H1 (cell line): ENCODE measurements around the gene BRD4. TPM values are rescaled to one million over a fixed set of nuclear protein-coding genes. Genes with fewer than 3 reads are reported as not detected.

Experiments used
- CTCF ChIA-PET: fragments of 300-600 bp; sonication (Branson Sonifier 250); formaldehyde crosslinking; loops from one replicate; lab custom pipeline; 2021; ENCODE audit not compliant: partially characterized antibody; lab: Charles Lee
- POLR2A ChIA-PET: fragments of 300-600 bp; sonication (Branson Sonifier 250); formaldehyde crosslinking; loops from one replicate; lab custom pipeline; 2021; ENCODE audit warnings: inconsistent platforms; ENCODE audit not compliant: partially characterized antibody; lab: Charles Lee
- DNase-seq, 2 experiments: peaks; one replicate each; pipeline versions ENCODE4 v3.0.0 to v3.0.0-alpha.2; 2010 to 2022; ENCODE audit warnings: low spot score in 2 of 2, low read depth in 1 of 2, mixed read lengths in 1 of 2
- FAIRE-seq: peaks from 2 replicates; lab custom pipeline; 2011; peaks lifted over from hg19 to GRCh38; lab: Jason Lieb, UNC
- H2AFZ ChIP-seq: 2 replicates; pipeline ENCODE4 v1.8.1; 2012; ENCODE audit warnings: low read length, inconsistent platforms
- H2AK5ac ChIP-seq: 2 replicates; pipeline ENCODE4 v1.6.1; 2013; ENCODE audit warnings: low read depth, low read length
- H2BK120ac ChIP-seq: replicated peaks from 2 replicates; pipeline ENCODE3; 2013; ENCODE audit warnings: low read depth, low read length, inconsistent platforms
- H2BK12ac ChIP-seq: 2 replicates; pipeline ENCODE4 v1.6.1; 2013; ENCODE audit warnings: low read depth, low read length
- H2BK15ac ChIP-seq: 2 replicates; pipeline ENCODE4 v1.6.1; 2013; ENCODE audit warnings: low read length
- H2BK20ac ChIP-seq: 2 replicates; pipeline ENCODE4 v1.6.1; 2013; ENCODE audit warnings: low read length
- H2BK5ac ChIP-seq: 2 replicates; pipeline ENCODE4 v1.6.1; 2013; ENCODE audit warnings: low read depth, low read length
- H3K14ac ChIP-seq: 2 replicates; pipeline ENCODE4 v1.6.1; 2013; ENCODE audit warnings: inconsistent platforms; ENCODE audit not compliant: insufficient read length
- H3K18ac ChIP-seq: 2 replicates; pipeline ENCODE4 v1.6.1; 2013; ENCODE audit warnings: low read length; ENCODE audit errors: extremely low read depth
- H3K23ac ChIP-seq: 2 replicates; pipeline ENCODE4 v1.6.1; 2013; ENCODE audit warnings: inconsistent platforms; ENCODE audit not compliant: insufficient read length
- H3K23me2 ChIP-seq: 2 replicates; pipeline ENCODE4 v1.6.1; 2013; ENCODE audit warnings: low read depth, low read length
- H3K27ac ChIP-seq: 2 replicates; pipeline ENCODE4 v1.6.1; 2011; ENCODE audit warnings: low read depth, low read length, inconsistent platforms
- H3K27me3 ChIP-seq, 4 experiments: replicated peaks in 1 of 4; 1 replicate in 1 of 4; 2 replicates in 3 of 4; pipeline versions ENCODE4 v1.6.1 to v1.8.1; 2011 to 2013; ENCODE audit warnings: low read length in 3 of 4, mild to moderate bottlenecking in 3 of 4, inconsistent platforms in 2 of 4, mixed read lengths in 2 of 4, moderate library complexity in 1 of 4; ENCODE audit not compliant: control insufficient read depth in 3 of 4, insufficient read depth in 3 of 4; ENCODE audit errors: extremely low read depth in 1 of 4
- H3K36me3 ChIP-seq, 4 experiments: 2 replicates each; pipeline versions ENCODE4 v1.6.1 to v1.8.1; 2011 to 2013; ENCODE audit warnings: mild to moderate bottlenecking in 4 of 4, low read length in 3 of 4, moderate library complexity in 2 of 4, control low read depth in 1 of 4, inconsistent platforms in 1 of 4; ENCODE audit not compliant: insufficient read depth in 4 of 4, control insufficient read depth in 2 of 4
- H3K4ac ChIP-seq: replicated peaks from 2 replicates; pipeline ENCODE3; 2013; ENCODE audit warnings: low read length, low read depth, mixed read lengths, inconsistent platforms; ENCODE audit not compliant: insufficient read length
- H3K4me1 ChIP-seq, 4 experiments: replicated peaks in 1 of 4; 1 replicate in 1 of 4; 2 replicates in 3 of 4; pipeline versions ENCODE4 v1.6.1 to v1.8.1; 2011 to 2013; ENCODE audit warnings: low read length in 3 of 4, inconsistent platforms in 2 of 4, mixed read lengths in 1 of 4; ENCODE audit not compliant: insufficient read depth in 4 of 4, control insufficient read depth in 3 of 4
- H3K4me2 ChIP-seq, 2 experiments: 2 replicates each; pipeline versions ENCODE4 v1.6.1 to v1.8.1; 2011 to 2013; ENCODE audit warnings: low read depth in 2 of 2, low read length in 2 of 2, control low read depth in 1 of 2, inconsistent platforms in 1 of 2, mild to moderate bottlenecking in 1 of 2; ENCODE audit not compliant: insufficient read depth in 1 of 2
- H3K4me3 ChIP-seq, 4 experiments: fragments of 200-600, 300-600 bp in 1 of 4; sonication (generic), shearing (Covaris generic), sonication (Bioruptor Twin) in 1 of 4; 2 replicates each; pipeline versions ENCODE4 v1.5.1 to v1.8.1; 2011 to 2016; ENCODE audit warnings: low read length in 4 of 4, low read depth in 3 of 4, control low read depth in 2 of 4, inconsistent platforms in 2 of 4, mild to moderate bottlenecking in 2 of 4, mixed read lengths in 1 of 4, moderate library complexity in 1 of 4; ENCODE audit not compliant: insufficient read depth in 2 of 4; ENCODE audit errors: extremely low read depth in 1 of 4
- H3K56ac ChIP-seq: replicated peaks from 2 replicates; pipeline ENCODE3; 2013; ENCODE audit warnings: low read depth, mild to moderate bottlenecking, mixed read lengths, low read length, inconsistent platforms; ENCODE audit not compliant: insufficient read length
- H3K79me1 ChIP-seq: 2 replicates; pipeline ENCODE4 v1.6.1; 2013; ENCODE audit warnings: low read depth, low read length, control low read depth
- H3K79me2 ChIP-seq, 2 experiments: 2 replicates each; pipeline versions ENCODE4 v1.6.1 to v1.8.1; 2012 to 2013; ENCODE audit warnings: low read length in 2 of 2, mild to moderate bottlenecking in 2 of 2, inconsistent platforms in 1 of 2; ENCODE audit not compliant: insufficient read depth in 2 of 2, control insufficient read depth in 1 of 2
- H3K9ac ChIP-seq, 4 experiments: replicated peaks in 1 of 4; 1 replicate in 1 of 4; 2 replicates in 3 of 4; pipeline versions ENCODE4 v1.6.1 to v1.8.1; 2011 to 2013; ENCODE audit warnings: low read depth in 3 of 4, low read length in 3 of 4, control low read depth in 2 of 4, mild to moderate bottlenecking in 2 of 4, moderate library complexity in 2 of 4, inconsistent platforms in 1 of 4; ENCODE audit errors: extremely low read depth in 1 of 4
- H3K9me3 ChIP-seq, 2 experiments: 2 replicates each; pipeline versions ENCODE4 v1.6.1 to v1.8.1; 2012 to 2013; ENCODE audit warnings: mild to moderate bottlenecking in 2 of 2, moderate library complexity in 2 of 2, control low read depth in 1 of 2, inconsistent platforms in 1 of 2, low read depth in 1 of 2, low read length in 1 of 2, mixed read lengths in 1 of 2; ENCODE audit not compliant: insufficient read depth in 2 of 2
- H4K20me1 ChIP-seq, 2 experiments: replicated peaks in 1 of 2; 2 replicates each; pipeline versions ENCODE3 to v1.8.1; 2011 to 2013; ENCODE audit warnings: inconsistent platforms in 2 of 2, low read length in 2 of 2, mild to moderate bottlenecking in 1 of 2; ENCODE audit not compliant: insufficient read depth in 2 of 2, control insufficient read depth in 1 of 2
- H4K5ac ChIP-seq: 2 replicates; pipeline ENCODE4 v1.6.1; 2013; ENCODE audit warnings: low read length, low read depth, mixed read lengths, inconsistent platforms; ENCODE audit not compliant: insufficient read length
- H4K8ac ChIP-seq: 2 replicates; pipeline ENCODE4 v1.8.0; 2013; ENCODE audit warnings: mild to moderate bottlenecking, moderate library complexity, low read length, inconsistent platforms; ENCODE audit not compliant: insufficient read depth; ENCODE audit errors: extremely low read depth
- H4K91ac ChIP-seq: replicated peaks from 2 replicates; pipeline ENCODE3; 2013; ENCODE audit warnings: low read length, mixed read lengths, inconsistent platforms; ENCODE audit not compliant: insufficient read length
- POLR2A ChIP-seq, 2 experiments: IDR thresholded peaks; 1 replicate in 1 of 2; 2 replicates in 1 of 2; pipeline ENCODE4 v1.6.1; 2011; ENCODE audit warnings: low read depth in 2 of 2, low read length in 2 of 2, mild to moderate bottlenecking in 2 of 2; ENCODE audit errors: control extremely low read depth in 1 of 2
- POLR2AphosphoS5 ChIP-seq: IDR thresholded peaks from 2 replicates; pipeline ENCODE4 v1.6.1; 2011; ENCODE audit warnings: low read depth, low read length
- RFX5 ChIP-seq: IDR thresholded peaks from 2 replicates; pipeline ENCODE4 v1.6.1; 2011; ENCODE audit warnings: low read depth, low read length, improper control_type of control experiment, borderline replicate concordance
- WGBS, 2 experiments: shearing (Covaris generic) in 1 of 2; methylation state at CpG; one replicate each; pipeline versions ENCODE4 v1.1.6 to v1.1.7; 2013 to 2015; ENCODE audit warnings: low lambda C conversion rate in 2 of 2, mixed read lengths in 2 of 2, inconsistent platforms in 1 of 2, low coverage in 1 of 2, missing lambda C conversion rate in 1 of 2; ENCODE audit not compliant: insufficient replicate concordance in 2 of 2, insufficient coverage in 1 of 2, insufficient read length in 1 of 2; ENCODE audit errors: extremely low coverage in 1 of 2, missing lambda C conversion rate in 1 of 2; 5-methylcytosine and 5-hydroxymethylcytosine counted together
- polyA plus RNA-seq, 7 experiments: library from polyadenylated mRNA; depleted of rRNA in 3 of 7; stranded (reverse) in 5 of 7; unstranded in 2 of 7; fragments of >200 nt in 5 of 7; fragments of 200-250 nt in 2 of 7; gene quantifications; 1 replicate in 5 of 7; 2 replicates in 1 of 7; 4 replicates in 1 of 7; pipeline versions ENCODE4 v1.2.1 to v1.2.3, GENCODE V29; 2011 to 2013; ENCODE audit warnings: missing spikeins in 2 of 7, mixed read lengths in 2 of 7
- total RNA-seq: library from RNA; stranded (reverse); fragmentation: NEBNext Ultra II Directional; extraction: Animal tissue kit (Norgen Biotek cat#: 25700); gene quantifications from 2 replicates; pipeline ENCODE4 v1.2.1, GENCODE V29; 2021

BRD4 gene
- total and polyA plus RNA-seq, 2 of the 8 experiments (the other 6 are each of a cell fraction or from before 2014, with no cell fraction given) = 14.1 to 146 TPM

DNA sequence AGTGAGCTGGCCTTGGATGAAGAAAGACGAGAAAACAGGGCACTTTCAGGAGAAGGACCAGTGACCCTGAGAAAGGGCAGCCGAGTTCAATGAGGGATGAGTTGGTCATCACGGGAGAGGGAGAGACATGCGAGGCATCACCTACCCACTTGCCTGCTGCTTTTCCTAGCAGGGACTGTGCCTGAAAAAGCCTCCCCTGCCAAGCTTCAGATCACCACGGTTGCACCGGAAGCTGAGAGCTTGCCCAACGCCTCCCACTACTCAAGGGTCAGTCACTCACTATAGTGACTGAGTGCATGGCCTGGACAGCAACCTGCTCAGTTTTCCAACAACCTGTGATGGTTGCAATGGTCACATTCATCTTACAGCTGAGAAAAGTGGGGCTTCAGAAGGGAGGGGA, 87.5 kb downstream of the BRD4 start:
- Histone ChIP-seq H3K27me3 (no peaks in the 10 kb centered on the region), H2BK5ac (no peak overlapping the region), H4K5ac (no peak overlapping the region), H3K9me3 (no peaks in the 10 kb centered on the region), H4K8ac (no peak overlapping the region), H2AK5ac (no peak overlapping the region), H2AFZ (no peak overlapping the region), H2BK15ac (no peak overlapping the region), H4K20me1 (peaks cover 22 to 27% of the 10 kb centered on the region in 2 experiments), H3K79me1 (peaks cover 18% of the 10 kb centered on the region), H3K23ac (no peak overlapping the region), H3K56ac (no peak overlapping the region), H3K23me2 (no peaks in the 10 kb centered on the region), H3K18ac (no peak overlapping the region), H3K79me2 (no peaks in the 10 kb centered on the region), H3K4me1 (no peaks in the 10 kb centered on the region), H2BK20ac (no peak overlapping the region), H3K14ac (no peak overlapping the region), H4K91ac (no peak overlapping the region), H3K4ac (no peak overlapping the region), H3K9ac (no peak overlapping the region; a peak in 1 of 7 replicates), H2BK12ac (no peak overlapping the region), H3K4me2 (no peak overlapping the region), H3K4me3 (no peak overlapping the region), H2BK120ac (no peak overlapping the region), H3K36me3 (peaks cover 19 to 56% (median 38%) of the 10 kb centered on the region in 4 experiments), H3K27ac (no peak overlapping the region)
- no peak for FAIRE-seq
- TF ChIP-seq POLR2AphosphoS5 (peak; percentile 31; the same call in 1 of the 2 replicates), POLR2A (IDR thresholded peaks at IDR 0.05; ENCODE audit: control extremely low read depth in 1 of 2, low read depth in 2 of 2, low read length in 2 of 2) (0 out of 3 replicates have a peak, but pooled peaks of 1 of the 2 experiments have one; percentile 12), RFX5 (no peak)
- ChIA-PET CTCF (interaction anchor here (1.2 to 8.9 kb wide), 5 partner anchors 7 to 68 kb away, joined by 3 to 81 read pairs (median 4); partner anchors contain the start of gene EPHX3), POLR2A (interaction anchor here (1.2 kb wide), 2 partner anchors 12 to 80 kb away, joined by 3 read pairs; no protein-coding TSS in a partner anchor)
- DNase-seq = no peak
- 91% methylated on average over 7 of the region's 7 CpGs; no CpG with 5 or more reads in 1 of the 2 experiments for WGBS, 2 experiments
